GM23248 (cell line): ENCODE measurements around the gene TLCD3A.

Experiments
- EZH2 ChIP-seq: fragments of 200-600 bp; sonication (generic); IDR thresholded peaks from 2 replicates; pipeline ENCODE4 v1.6.1; 2018; ENCODE audit warnings: antibody characterized with exemption, mild to moderate bottlenecking; ENCODE audit not compliant: insufficient read depth, poor library complexity, severe bottlenecking
- EZH2phosphoT487 ChIP-seq: fragments of 200-600 bp; sonication (generic); IDR thresholded peaks from 2 replicates; pipeline ENCODE4 v1.6.1; 2018; ENCODE audit warnings: antibody characterized with exemption, moderate library complexity, mild to moderate bottlenecking, low read depth; ENCODE audit not compliant: insufficient read depth

GRCh38 chr17:693791-694638 is 38.4 kb upstream of the TLCD3A start:
- 0 out of 2 replicates have a peak, but pooled peaks have one; percentile 55 for TF ChIP-seq EZH2phosphoT487
- TF ChIP-seq EZH2 = no peak
